Endodermal cell (in vitro differentiated cells): ENCODE measurements around the gene CENPX. TPM values are rescaled to one million over a fixed set of nuclear protein-coding genes. Genes with fewer than 3 reads are reported as not detected.

Source experiments
- DNase-seq: peaks from one replicate; pipeline ENCODE4 v3.0.0-alpha.2; 2017
- H3K27ac ChIP-seq: 2 replicates; pipeline ENCODE4 v1.5.1; 2013; ENCODE audit warnings: mild to moderate bottlenecking, low read depth, low read length, moderate library complexity
- H3K27me3 ChIP-seq: 2 replicates; pipeline ENCODE4 v1.6.1; 2013; ENCODE audit warnings: mild to moderate bottlenecking, low read length, moderate library complexity; ENCODE audit not compliant: insufficient read depth, control insufficient read depth, poor library complexity, severe bottlenecking
- H3K36me3 ChIP-seq: 2 replicates; pipeline ENCODE4 v1.7.0; 2013; ENCODE audit warnings: mild to moderate bottlenecking, low read length, moderate library complexity; ENCODE audit not compliant: control insufficient read depth, insufficient read depth
- H3K4me1 ChIP-seq: one replicate; pipeline ENCODE4 v1.7.0; 2013; ENCODE audit warnings: low read length; ENCODE audit not compliant: control insufficient read depth, insufficient read depth
- H3K4me3 ChIP-seq: 2 replicates; pipeline ENCODE4 v1.5.1; 2013; ENCODE audit warnings: mild to moderate bottlenecking, low read length, moderate library complexity
- H3K9ac ChIP-seq: 2 replicates; pipeline ENCODE4 v1.6.1; 2013; ENCODE audit warnings: mild to moderate bottlenecking, low read length, moderate library complexity; ENCODE audit not compliant: poor library complexity, severe bottlenecking; ENCODE audit errors: extremely low read depth
- H3K9me3 ChIP-seq: 2 replicates; pipeline ENCODE4 v1.6.1; 2013; ENCODE audit warnings: mild to moderate bottlenecking, low read length, moderate library complexity; ENCODE audit not compliant: control insufficient read depth
- H3K27ac Mint-ChIP-seq: 2 replicates; pipeline ENCODE4 v1.8.0; 2020; ENCODE audit warnings: mixed read lengths
- H3K27me3 Mint-ChIP-seq: 2 replicates; pipeline ENCODE4 v1.8.0; 2021; ENCODE audit warnings: mild to moderate bottlenecking, mixed read lengths; ENCODE audit not compliant: insufficient read depth
- H3K36me3 Mint-ChIP-seq: 2 replicates; pipeline ENCODE4 v1.8.0; 2020; ENCODE audit warnings: low read depth, mixed read lengths
- H3K4me1 Mint-ChIP-seq: 2 replicates; pipeline ENCODE4 v1.8.0; 2020; ENCODE audit warnings: mixed read lengths
- H3K4me3 Mint-ChIP-seq: 2 replicates; pipeline ENCODE4 v1.8.0; 2020; ENCODE audit warnings: mild to moderate bottlenecking, moderate library complexity, mixed read lengths
- H3K9me3 Mint-ChIP-seq: 2 replicates; pipeline ENCODE4 v1.8.0; 2020; ENCODE audit warnings: mild to moderate bottlenecking, mixed read lengths
- WGBS, 2 experiments: methylation state at CpG; one replicate each; pipeline versions ENCODE4 v1.1.5 to v1.1.7; 2013; ENCODE audit warnings: missing lambda C conversion rate in 2 of 2, mixed read lengths in 1 of 2; ENCODE audit not compliant: insufficient coverage in 1 of 2, insufficient read length in 1 of 2; 5-methylcytosine and 5-hydroxymethylcytosine counted together
- total RNA-seq, 2 donors: library from RNA; stranded (reverse); fragmentation: NEBNext Ultra II Directional in 1 of 2; extraction: Animal tissue kit (Norgen Biotek cat#: 25700) in 1 of 2; gene quantifications; 2 replicates in 1 of 2; 3 replicates in 1 of 2; pipeline ENCODE4 v1.2.1, GENCODE V29; 2021
- TF ChIP-seq, protein P1 (sequence below): fragments of 200-600 bp; sonication (generic); conservative IDR thresholded peaks from 2 replicates; pipeline ENCODE4 v1.5.0; 2021; ENCODE audit warnings: antibody characterized with exemption, mild to moderate bottlenecking

The CENPX gene
- total RNA-seq, 2 donors from 2014 or later, result 80.0 to 85.0 TPM

DNA sequence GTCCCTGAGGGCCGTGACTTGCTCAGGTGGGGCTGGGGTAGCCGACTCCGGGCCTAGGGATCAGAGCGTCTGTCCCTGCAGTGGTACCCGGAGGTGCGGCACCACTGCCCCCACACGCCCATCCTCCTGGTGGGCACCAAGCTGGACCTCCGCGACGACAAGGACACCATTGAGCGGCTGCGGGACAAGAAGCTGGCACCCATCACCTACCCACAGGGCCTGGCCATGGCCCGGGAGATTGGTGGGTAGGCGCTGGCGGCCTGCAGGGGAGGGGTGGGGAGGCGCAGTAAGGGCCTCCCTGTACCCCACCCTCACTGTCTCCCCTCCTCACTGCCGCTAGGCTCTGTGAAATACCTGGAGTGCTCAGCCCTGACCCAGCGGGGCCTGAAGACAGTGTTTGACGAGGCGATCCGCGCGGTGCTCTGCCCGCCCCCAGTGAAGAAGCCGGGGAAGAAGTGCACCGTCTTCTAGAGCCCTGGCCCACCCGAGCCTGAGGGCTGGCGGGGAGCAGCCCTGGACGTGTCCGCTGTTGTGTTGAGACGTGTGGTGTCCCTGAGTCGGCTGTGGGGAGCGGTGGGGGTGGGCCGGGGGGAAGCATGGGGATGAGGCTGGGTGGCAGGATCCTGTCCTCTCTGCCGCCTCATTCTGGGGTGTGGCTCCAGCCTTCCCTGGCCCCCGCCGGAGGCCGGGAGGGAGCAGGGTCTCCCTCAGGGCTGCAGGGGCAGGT is 10.8 kb upstream of the CENPX start:
- Histone ChIP-seq H3K9ac (no peak overlapping the region), H3K4me1 (no peaks in the 10 kb centered on the region), H3K27me3 (no peaks in the 10 kb centered on the region), H3K36me3 (no peaks in the 10 kb centered on the region), H3K9me3 (no peaks in the 10 kb centered on the region), H3K4me3 (no peak overlapping the region), H3K27ac (no peak overlapping the region)
- H3K9me3 Mint-ChIP-seq, result peaks cover 2% of the 10 kb centered on the region
- no peak overlapping the region for H3K4me3 Mint-ChIP-seq
- H3K27ac Mint-ChIP-seq, result no peak overlapping the region
- DNase-seq, result no peak
- TF ChIP-seq, protein P1, sequence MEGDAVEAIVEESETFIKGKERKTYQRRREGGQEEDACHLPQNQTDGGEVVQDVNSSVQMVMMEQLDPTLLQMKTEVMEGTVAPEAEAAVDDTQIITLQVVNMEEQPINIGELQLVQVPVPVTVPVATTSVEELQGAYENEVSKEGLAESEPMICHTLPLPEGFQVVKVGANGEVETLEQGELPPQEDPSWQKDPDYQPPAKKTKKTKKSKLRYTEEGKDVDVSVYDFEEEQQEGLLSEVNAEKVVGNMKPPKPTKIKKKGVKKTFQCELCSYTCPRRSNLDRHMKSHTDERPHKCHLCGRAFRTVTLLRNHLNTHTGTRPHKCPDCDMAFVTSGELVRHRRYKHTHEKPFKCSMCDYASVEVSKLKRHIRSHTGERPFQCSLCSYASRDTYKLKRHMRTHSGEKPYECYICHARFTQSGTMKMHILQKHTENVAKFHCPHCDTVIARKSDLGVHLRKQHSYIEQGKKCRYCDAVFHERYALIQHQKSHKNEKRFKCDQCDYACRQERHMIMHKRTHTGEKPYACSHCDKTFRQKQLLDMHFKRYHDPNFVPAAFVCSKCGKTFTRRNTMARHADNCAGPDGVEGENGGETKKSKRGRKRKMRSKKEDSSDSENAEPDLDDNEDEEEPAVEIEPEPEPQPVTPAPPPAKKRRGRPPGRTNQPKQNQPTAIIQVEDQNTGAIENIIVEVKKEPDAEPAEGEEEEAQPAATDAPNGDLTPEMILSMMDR, result no peak
- peaks cover 4% of the 10 kb centered on the region for H3K4me1 Mint-ChIP-seq
- peaks cover 5% of the 10 kb centered on the region for H3K36me3 Mint-ChIP-seq
- peaks cover 4% of the 10 kb centered on the region for H3K27me3 Mint-ChIP-seq
- 95 to 100% methylated on average over 12 to 38 of the region's 38 CpGs for WGBS, 2 experiments

DNA sequence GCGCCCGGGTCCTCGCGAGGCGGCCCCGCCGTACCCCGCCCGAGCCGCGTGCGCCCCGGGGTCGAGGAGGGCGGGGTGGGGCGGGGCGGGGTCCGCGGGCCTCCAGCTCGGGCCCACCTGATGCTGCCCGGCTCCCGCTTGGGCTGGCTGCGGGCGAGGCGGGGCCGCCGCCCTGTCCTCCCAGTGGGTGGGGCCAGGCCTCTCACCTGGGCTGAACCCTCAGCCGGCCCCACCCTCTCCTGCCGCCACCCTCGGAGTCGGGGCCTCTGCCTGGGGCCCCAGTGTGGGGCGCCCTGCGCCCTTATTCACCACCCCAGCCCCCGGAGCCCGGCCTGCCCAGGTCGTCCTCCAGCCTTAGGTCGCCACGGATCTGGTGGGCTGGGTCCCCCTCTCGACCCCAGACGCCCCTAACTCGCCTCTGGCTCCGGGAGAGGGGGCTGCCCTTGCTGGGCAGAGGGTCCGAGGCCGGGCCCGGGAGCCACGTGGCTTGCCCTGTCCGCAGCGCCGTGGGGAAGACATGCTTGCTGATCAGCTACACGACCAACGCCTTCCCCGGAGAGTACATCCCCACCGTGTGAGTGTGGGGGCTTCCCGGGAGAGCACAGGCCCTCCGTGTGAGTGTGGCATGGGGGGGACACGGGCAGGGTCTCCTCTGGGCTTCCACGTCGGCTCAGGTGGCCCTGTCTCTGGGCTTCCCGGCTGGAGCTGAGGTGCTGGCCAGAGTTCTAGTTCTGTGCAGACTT is 9.4 kb upstream of the CENPX start:
- Mint-ChIP-seq H3K27ac (no peak overlapping the region), H3K27me3 (no peaks in the 10 kb centered on the region), H3K36me3 (peaks cover 12% of the 10 kb centered on the region), H3K9me3 (no peaks in the 10 kb centered on the region), H3K4me3 (peak overlapping the region; percentile 52), H3K4me1 (no peaks in the 10 kb centered on the region)
- WGBS, 2 experiments, result 2 to 12% methylated on average over 10 to 58 of the region's 59 CpGs
- no peaks in the 10 kb centered on the region for H3K27me3 ChIP-seq
- no peaks in the 10 kb centered on the region for H3K36me3 ChIP-seq
- no peaks in the 10 kb centered on the region for H3K9me3 ChIP-seq
- H3K4me3 ChIP-seq, result peak overlapping the region; percentile 75
- no peaks in the 10 kb centered on the region for H3K4me1 ChIP-seq
- no peak overlapping the region for H3K27ac ChIP-seq
- TF ChIP-seq, protein P1, result no peak
- peak; percentile 93 for DNase-seq
- no peak overlapping the region for H3K9ac ChIP-seq

DNA sequence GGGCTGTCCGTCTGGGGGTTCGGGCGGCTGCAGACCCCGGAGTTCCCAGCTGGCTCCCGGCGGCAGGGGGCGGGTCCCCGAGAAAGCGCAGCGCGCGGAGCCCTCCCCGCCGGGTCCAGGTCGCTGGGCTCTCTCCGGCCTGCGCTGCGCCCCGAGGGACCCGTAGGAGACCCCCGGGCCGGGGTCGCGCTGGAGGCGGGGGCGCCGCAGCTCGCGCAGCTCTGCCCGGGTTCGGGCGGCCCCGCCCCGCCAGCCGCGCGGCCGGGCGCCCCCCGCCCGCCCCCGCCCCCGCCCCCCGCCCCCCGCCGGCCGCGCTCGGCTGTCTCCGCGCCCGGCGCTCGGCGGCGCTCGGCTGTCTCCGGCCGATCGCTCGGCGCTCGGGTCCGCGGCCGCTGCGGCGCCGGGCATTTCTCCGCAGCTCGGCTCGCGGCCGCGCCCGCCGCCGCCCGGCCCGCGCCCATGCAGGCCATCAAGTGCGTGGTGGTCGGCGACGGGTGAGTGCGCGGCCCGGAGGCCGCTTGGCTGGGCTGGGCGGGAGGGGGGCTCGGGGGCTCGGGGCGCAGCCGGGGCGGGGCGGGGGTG is 8.7 kb upstream of the CENPX start, which contains the start of gene RAC3:
Gene RAC3 (plus strand): TSS at position 376 of the 582 bp plus-strand sequence. CDS start 84 bp downstream, at position 460.
- Histone ChIP-seq H3K9me3 (no peaks in the 10 kb centered on the region), H3K27me3 (no peaks in the 10 kb centered on the region), H3K4me1 (no peaks in the 10 kb centered on the region), H3K9ac (no peak within 1 kb of the TSS), H3K4me3 (peak within 1 kb of the TSS; percentile 75), H3K36me3 (no peaks in the 10 kb centered on the region), H3K27ac (no peak within 1 kb of the TSS)
- Mint-ChIP-seq H3K27ac (no peak within 1 kb of the TSS), H3K4me3 (peak within 1 kb of the TSS; percentile 55), H3K36me3 (peaks cover 13% of the 10 kb centered on the region), H3K27me3 (no peaks in the 10 kb centered on the region), H3K9me3 (no peaks in the 10 kb centered on the region), H3K4me1 (no peaks in the 10 kb centered on the region)
- DNase-seq, result peak; percentile 85
- TF ChIP-seq, protein P1, result no peak
- 0 to 3% methylated on average over 21 to 91 of the region's 96 CpGs for WGBS, 2 experiments
